ENCODE results near the gene SH3D19.
"Not testable (repeated sequence)": the region's sequence is repeated elsewhere in the genome, so short reads cannot be mapped to it uniquely, and the experiment has no call there.

GRCh38 chr4:151255680-151256079 lies 69.7 kb downstream of the SH3D19 start:
- TF ChIP-seq CTCF (conservative IDR thresholded peaks at IDR 0.05); EZH2 (IDR thresholded peaks at IDR 0.05; ENCODE audit: low read depth): not testable (repeated sequence)

Data from PC-9 (cell line).